Stimulated activated CD8-positive, alpha-beta memory T cell treated with anti-CD3 and anti-CD28 coated beads, Interleukin-7, amount 100 ng/mL, for 24 hours (primary cell): ENCODE results near the gene RTL3.

Experiments used
- DNase-seq: peaks from one replicate; pipeline ENCODE4 v3.0.0-alpha.2; 2020; ENCODE audit warnings: low read depth

RTL3 gene

DNA sequence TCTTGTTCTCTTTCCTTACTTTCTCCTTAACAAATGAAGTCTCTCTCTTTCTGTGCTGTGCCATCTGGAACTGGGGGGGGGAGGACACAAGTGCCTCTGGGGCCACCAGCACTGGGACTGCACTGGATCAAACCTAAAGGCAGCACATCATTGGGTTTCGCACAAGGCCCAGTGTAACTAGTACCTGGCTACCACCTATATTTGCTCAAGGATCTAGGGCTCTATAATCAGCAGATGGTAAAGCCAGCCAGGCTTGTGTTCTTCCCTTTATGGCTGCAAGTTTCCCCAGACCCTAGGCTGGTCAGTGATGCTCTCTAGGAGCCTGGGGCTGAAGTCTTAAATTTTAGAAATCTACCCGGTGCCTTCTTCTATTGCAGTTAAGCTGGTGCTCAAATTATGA is 40.1 kb downstream of the RTL3 start:
- no peak for DNase-seq

DNA sequence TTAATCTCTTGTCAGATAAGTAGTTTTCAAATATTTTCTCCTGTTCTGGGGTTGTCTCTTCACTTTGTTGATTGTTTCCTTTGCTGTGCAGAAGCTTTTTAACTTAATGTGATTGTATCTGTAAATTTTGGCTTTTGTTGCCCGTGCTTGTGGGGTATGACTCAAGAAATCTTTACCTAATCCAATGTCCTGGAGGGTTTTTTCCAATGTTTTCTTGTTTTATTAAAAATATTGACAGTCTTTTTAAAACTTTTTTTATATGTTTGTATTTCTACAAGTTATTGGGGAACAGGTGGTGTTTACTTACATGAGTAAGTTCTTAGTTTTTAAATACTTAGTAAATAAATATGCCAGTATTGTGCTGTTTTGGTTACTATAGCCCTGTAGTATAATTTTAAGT is 44.9 kb downstream of the RTL3 start:
- DNase-seq = no peak
